Right lobe of liver (tissue), 6 donors: ENCODE results near the gene FYCO1. TPM values are rescaled to one million over a fixed set of nuclear protein-coding genes. Genes with fewer than 3 reads are reported as not detected.

ENCODE experiments used
- ATAC-seq, 4 donors: fragments of 200-7000 bp; cut with Tn5 transposase; one replicate each; pipeline ENCODE4 v1.9.1; 2020; ENCODE audit warnings: mild to moderate bottlenecking in 4 of 4, moderate library complexity in 4 of 4
- DNase-seq, 3 donors: peaks; one replicate each; pipeline ENCODE4 v3.0.0-alpha.2; 2020
- H3K27ac ChIP-seq, 3 donors: fragments of 200-600 bp; one replicate each; pipeline ENCODE4 v1.8.0; 2022
- H3K27me3 ChIP-seq, 2 donors: fragments of 200-600 bp; one replicate each; pipeline ENCODE4 v1.8.0; 2022
- H3K36me3 ChIP-seq, 4 donors: fragments of 200-600 bp; sonication (generic) in 1 of 4; one replicate each; pipeline versions ENCODE4 v1.5.1 to v1.8.0; 2017 to 2022; ENCODE audit warnings: control low read depth in 1 of 4
- H3K4me1 ChIP-seq, 4 donors: fragments of 200-600 bp; sonication (generic) in 1 of 4; one replicate each; pipeline versions ENCODE4 v1.5.1 to v1.8.0; 2017 to 2022; ENCODE audit warnings: control low read depth in 1 of 4
- H3K4me3 ChIP-seq, 3 donors: fragments of 200-600 bp; one replicate each; pipeline ENCODE4 v1.8.0; 2022
- H3K9me3 ChIP-seq, 4 donors: fragments of 200-600 bp; sonication (generic) in 1 of 4; one replicate each; pipeline versions ENCODE4 v1.5.1 to v1.8.0; 2017 to 2022; ENCODE audit warnings: control low read depth in 1 of 4
- POLR2A ChIP-seq: fragments of 450-650 bp; IDR thresholded peaks from one replicate; pipeline ENCODE4 v1.6.1; 2017; ENCODE audit warnings: antibody characterized with exemption, mild to moderate bottlenecking
- WGBS: methylation state at CpG from one replicate; pipeline ENCODE4 v1.1.6; 2018; ENCODE audit warnings: low coverage, low lambda C conversion rate; ENCODE audit not compliant: insufficient coverage; ENCODE audit errors: missing lambda C conversion rate; 5-methylcytosine and 5-hydroxymethylcytosine counted together
- intact Hi-C, 2 donors: fragments of 100-400 bp; cut with DNase I; formaldehyde crosslinking; loops; one replicate each; pipeline versions ENCODE4 v1.11.2 to v1.14.1; 2022
- total RNA-seq, 6 experiments: library from RNA; depleted of rRNA in 2 of 6; stranded (reverse); fragments of >200 nt in 2 of 6; fragmentation: NEBNext Ultra II Directional in 3 of 6; extraction: Animal tissue kit (Norgen Biotek cat#: 25700) in 3 of 6; gene quantifications; one replicate each; pipeline versions ENCODE4 v1.1.0 to v1.2.4, GENCODE V29; 2016 to 2023
- TF ChIP-seq, protein P1 (sequence below), 4 donors: fragments of 200-600 bp in 3 of 4; fragments of 450-650 bp in 1 of 4; IDR thresholded peaks; one replicate each; pipeline versions ENCODE4 v1.5.1 to v1.8.0; 2016 to 2022; ENCODE audit warnings: antibody characterized with exemption in 4 of 4, mild to moderate bottlenecking in 2 of 4
- donor health status: DM: no; HTN: yes; CAD: no.
- donor health status: DM: no; HTN: no; CAD: no.
- donor health status: DM: no; HTN: no; CAD: no.
- donor health status: DM: no; HTN: yes; CAD: no.
- donor health status: DM: no; HTN: yes; CAD: no.

The FYCO1 gene
- total RNA-seq, 6 experiments from 2014 or later = 16.0 to 22.0 (median 21.0) TPM

DNA sequence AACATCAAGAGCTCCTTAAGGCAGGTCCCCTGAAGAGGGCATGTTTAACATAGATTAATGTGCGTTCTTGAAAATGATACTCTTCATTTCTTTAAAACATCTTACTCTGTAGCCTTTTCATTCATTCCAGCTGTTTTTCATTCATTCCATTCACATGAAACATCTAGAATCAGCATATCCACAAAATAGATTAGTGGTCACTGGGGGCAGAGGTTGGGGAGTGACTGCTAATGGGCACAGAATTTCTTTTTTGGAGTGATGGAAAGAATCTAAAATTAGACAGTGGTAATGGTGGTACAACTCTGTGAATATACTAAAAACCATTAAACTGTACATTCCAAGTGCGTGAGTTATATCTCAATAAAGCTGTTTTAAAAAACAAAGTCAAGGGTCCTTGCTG lies 67.7 kb downstream of the FYCO1 start:
- Histone ChIP-seq H3K27me3 (no peaks in the 10 kb centered on the region), H3K36me3 (peaks cover 0 to 51% (median 15%) of the 10 kb centered on the region in 4 donors), H3K9me3 (no peaks in the 10 kb centered on the region), H3K4me3 (no peak overlapping the region), H3K4me1 (no peaks in the 10 kb centered on the region), H3K27ac (no peak overlapping the region)
- no peak for DNase-seq
- no peak for ATAC-seq
- intact Hi-C loops = loop anchor here (5.0 to 10.0 kb wide), 2 partner anchors 163 to 166 kb away; no protein-coding TSS in a partner anchor
- WGBS = 100% methylated on average over 2 of the region's 2 CpGs
- TF ChIP-seq POLR2A = no peak
- TF ChIP-seq, protein P1, sequence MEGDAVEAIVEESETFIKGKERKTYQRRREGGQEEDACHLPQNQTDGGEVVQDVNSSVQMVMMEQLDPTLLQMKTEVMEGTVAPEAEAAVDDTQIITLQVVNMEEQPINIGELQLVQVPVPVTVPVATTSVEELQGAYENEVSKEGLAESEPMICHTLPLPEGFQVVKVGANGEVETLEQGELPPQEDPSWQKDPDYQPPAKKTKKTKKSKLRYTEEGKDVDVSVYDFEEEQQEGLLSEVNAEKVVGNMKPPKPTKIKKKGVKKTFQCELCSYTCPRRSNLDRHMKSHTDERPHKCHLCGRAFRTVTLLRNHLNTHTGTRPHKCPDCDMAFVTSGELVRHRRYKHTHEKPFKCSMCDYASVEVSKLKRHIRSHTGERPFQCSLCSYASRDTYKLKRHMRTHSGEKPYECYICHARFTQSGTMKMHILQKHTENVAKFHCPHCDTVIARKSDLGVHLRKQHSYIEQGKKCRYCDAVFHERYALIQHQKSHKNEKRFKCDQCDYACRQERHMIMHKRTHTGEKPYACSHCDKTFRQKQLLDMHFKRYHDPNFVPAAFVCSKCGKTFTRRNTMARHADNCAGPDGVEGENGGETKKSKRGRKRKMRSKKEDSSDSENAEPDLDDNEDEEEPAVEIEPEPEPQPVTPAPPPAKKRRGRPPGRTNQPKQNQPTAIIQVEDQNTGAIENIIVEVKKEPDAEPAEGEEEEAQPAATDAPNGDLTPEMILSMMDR (IDR thresholded peaks at IDR 0.05) = no peak

DNA sequence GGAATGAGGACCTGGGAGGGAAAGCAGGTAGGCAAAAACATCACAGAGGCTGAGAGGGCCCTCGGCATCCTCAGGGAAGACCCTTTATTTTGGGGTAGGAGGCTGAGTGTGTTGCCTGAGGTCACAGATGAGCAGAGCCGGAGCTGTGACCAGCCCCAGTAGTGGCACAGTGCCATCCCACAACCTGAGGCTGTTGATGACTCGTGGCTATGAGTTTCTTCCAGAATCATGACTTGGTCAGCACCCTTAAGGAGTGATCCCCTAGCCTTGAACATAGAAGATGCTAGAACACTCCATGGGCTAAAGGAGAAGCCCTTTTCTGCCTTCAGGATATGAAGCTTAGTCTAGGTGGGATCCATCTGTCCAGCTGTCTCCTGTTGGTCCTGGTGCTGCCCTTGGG lies 71.9 kb downstream of the FYCO1 start:
- Histone ChIP-seq H3K27ac (no peak overlapping the region), H3K27me3 (no peaks in the 10 kb centered on the region), H3K4me3 (no peak overlapping the region), H3K36me3 (peaks cover 0 to 42% (median 10%) of the 10 kb centered on the region in 4 donors), H3K4me1 (no peaks in the 10 kb centered on the region), H3K9me3 (no peaks in the 10 kb centered on the region)
- DNase-seq (no peak), ATAC-seq (no peak)
- WGBS = 79% methylated on average over 3 of the region's 3 CpGs
- intact Hi-C loops = loop anchor here in 1 of 2 donors (10.0 kb wide), 1 partner anchor 159 kb away; no protein-coding TSS in a partner anchor
- TF ChIP-seq POLR2A = no peak
- TF ChIP-seq, protein P1 (IDR thresholded peaks at IDR 0.05) = no peak

DNA sequence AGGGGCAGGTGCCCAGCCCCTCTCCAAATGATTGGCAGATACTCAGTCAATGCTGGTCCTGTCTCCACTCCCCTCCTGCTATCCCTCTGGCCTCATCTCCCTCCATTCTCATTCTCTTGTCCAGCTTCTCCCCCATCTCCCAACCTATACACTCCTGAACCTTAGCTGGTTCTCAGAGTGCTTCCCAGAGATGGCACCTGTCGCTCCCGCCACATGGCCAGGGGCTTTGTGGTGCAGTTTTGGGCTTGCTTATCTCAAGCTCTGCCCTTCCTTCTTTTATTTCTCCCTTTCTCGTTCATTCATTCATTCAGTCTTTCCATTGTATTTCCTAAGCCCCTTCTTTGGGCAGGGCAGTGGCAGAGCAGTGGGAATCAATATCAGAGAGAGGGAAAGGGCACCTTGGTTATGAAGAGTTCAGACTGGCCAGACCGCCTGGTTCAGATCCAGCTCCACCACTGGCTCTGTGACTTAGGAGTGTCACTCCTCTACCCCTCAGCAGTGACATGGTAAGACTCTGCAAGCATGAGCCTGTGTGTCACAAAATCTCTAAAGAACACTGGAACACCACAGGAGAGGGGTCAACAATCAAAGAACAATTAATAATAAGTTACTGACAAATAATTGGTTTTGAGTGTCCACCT lies 72.6 kb downstream of the FYCO1 start:
- DNase-seq (no peak), ATAC-seq (no peak)
- Histone ChIP-seq H3K36me3 (peaks cover 0 to 36% (median 10%) of the 10 kb centered on the region in 4 donors), H3K4me1 (no peaks in the 10 kb centered on the region), H3K9me3 (no peaks in the 10 kb centered on the region), H3K27ac (no peak overlapping the region), H3K27me3 (no peaks in the 10 kb centered on the region), H3K4me3 (no peak overlapping the region)
- intact Hi-C loops = loop anchor here in 1 of 2 donors (10.0 kb wide), 1 partner anchor 158 kb away; no protein-coding TSS in a partner anchor
- TF ChIP-seq POLR2A = no peak
- TF ChIP-seq, protein P1 (IDR thresholded peaks at IDR 0.05) = no peak
- WGBS = 100% methylated on average over 4 of the region's 4 CpGs

DNA sequence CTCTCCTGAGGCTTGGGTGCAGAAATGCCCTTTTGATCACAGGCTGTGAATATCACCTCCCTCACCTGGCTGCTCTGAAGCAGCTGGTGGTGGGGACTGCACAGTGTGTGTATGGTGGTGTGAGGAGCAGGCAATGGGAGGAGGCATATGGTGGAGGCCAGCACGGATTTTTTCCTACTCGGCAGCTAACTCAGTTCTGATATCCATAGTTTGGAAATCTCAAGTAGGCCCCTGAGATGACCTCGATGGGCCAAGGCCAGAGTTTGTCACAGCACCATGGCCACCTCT lies 73.6 kb downstream of the FYCO1 start:
- H3K27ac ChIP-seq = no peak overlapping the region
- WGBS = 100% methylated on average over 1 of the region's 3 CpGs
- DNase-seq = no peak
- H3K4me3 ChIP-seq = no peak overlapping the region
- ATAC-seq = no peak
- TF ChIP-seq, protein P1 (IDR thresholded peaks at IDR 0.05) = no peak
- no peak for TF ChIP-seq POLR2A
- H3K27me3 ChIP-seq = no peaks in the 10 kb centered on the region
- no peaks in the 10 kb centered on the region for H3K9me3 ChIP-seq
- H3K36me3 ChIP-seq = peaks cover 0 to 27% (median 8%) of the 10 kb centered on the region in 4 donors
- intact Hi-C loops = loop anchor here in 1 of 2 donors (10.0 kb wide), 1 partner anchor 157 kb away; no protein-coding TSS in a partner anchor
- H3K4me1 ChIP-seq = no peaks in the 10 kb centered on the region
